BJ (cell line): ENCODE results near the gene CCDC174. TPM values are rescaled to one million over a fixed set of nuclear protein-coding genes. Genes with fewer than 3 reads are reported as not detected.
A peak's percentile ranks its signal among the peaks of the same experiment; 100 is the strongest.

Experiments
- CTCF ChIA-PET: fragments of 350-600 bp; formaldehyde crosslinking; extraction: SDS; loops from one replicate; lab custom pipeline; 2021; ENCODE audit warnings: antibody characterized with exemption, inconsistent platforms; lab: Yijun Ruan, JAX
- POLR2A ChIA-PET: fragments of 300-600 bp; sonication (Branson Sonifier 250); formaldehyde crosslinking; extraction: SDS; loops from one replicate; lab custom pipeline; 2021; ENCODE audit warnings: antibody characterized with exemption; lab: Charles Lee
- DNase-seq: peaks from one replicate; pipeline ENCODE4 v3.0.0-alpha.2; 2011; ENCODE audit warnings: low read depth
- H3K27me3 ChIP-seq: 2 replicates; pipeline ENCODE4 v1.6.0; 2011; ENCODE audit warnings: low read length; ENCODE audit not compliant: control insufficient read depth, insufficient read depth
- H3K36me3 ChIP-seq: 2 replicates; pipeline ENCODE4 v1.5.1; 2011; ENCODE audit warnings: low read length; ENCODE audit not compliant: control insufficient read depth, insufficient read depth
- H3K4me3 ChIP-seq: 2 replicates; pipeline ENCODE4 v1.5.1; 2011; ENCODE audit warnings: low read depth, mild to moderate bottlenecking, control low read depth, low read length
- CTCF ChIP-seq: IDR thresholded peaks from 2 replicates; pipeline ENCODE4 v1.5.1; 2011; ENCODE audit warnings: low read depth, mild to moderate bottlenecking, control low read depth, inconsistent platforms, low read length, moderate library complexity; ENCODE audit not compliant: insufficient read depth
- polyA plus RNA-seq: library from polyadenylated mRNA; depleted of rRNA; stranded (reverse); fragments of >200 nt; gene quantifications from 2 replicates; pipeline ENCODE4 v1.2.3, GENCODE V29; 2011

CCDC174 gene
- polyA plus RNA-seq, 1 experiment: 9.3 TPM

- no peak for DNase-seq
- no peak overlapping the region for H3K4me3 ChIP-seq
- H3K27me3 ChIP-seq: no peaks in the 10 kb centered on the region
- CTCF ChIA-PET: no interaction called here
- no peak for TF ChIP-seq CTCF
- H3K36me3 ChIP-seq: no peaks in the 10 kb centered on the region
- POLR2A ChIA-PET: no interaction called here
These were observed 52.2 kb downstream of the CCDC174 start for GRCh38 chr3:14703791-14704190.

GRCh38 chr3:14706096-14706495 is 54.5 kb downstream of the CCDC174 start:
- Histone ChIP-seq H3K4me3 (no peak overlapping the region), H3K36me3 (no peaks in the 10 kb centered on the region), H3K27me3 (no peaks in the 10 kb centered on the region)
- TF ChIP-seq CTCF: no peak
- DNase-seq: no peak
- POLR2A ChIA-PET: no interaction called here
- CTCF ChIA-PET: no interaction called here

GRCh38 chr3:14716591-14716990 is 65.0 kb downstream of the CCDC174 start:
- H3K36me3 ChIP-seq: no peaks in the 10 kb centered on the region
- H3K4me3 ChIP-seq: no peak overlapping the region
- ChIA-PET CTCF (no interaction called here), POLR2A (no interaction called here)
- DNase-seq: peak; percentile 39
- TF ChIP-seq CTCF: no peak
- H3K27me3 ChIP-seq: 0 out of 2 replicates have a peak, but pooled peaks cover 1% of the 10 kb centered on the region

GRCh38 chr3:14717307-14717706 is 65.7 kb downstream of the CCDC174 start:
- H3K4me3 ChIP-seq: no peak overlapping the region
- POLR2A ChIA-PET: no interaction called here
- H3K27me3 ChIP-seq: 0 out of 2 replicates have a peak, but pooled peaks cover 1% of the 10 kb centered on the region
- TF ChIP-seq CTCF: no peak
- H3K36me3 ChIP-seq: no peaks in the 10 kb centered on the region
- CTCF ChIA-PET: no interaction called here
- DNase-seq: no peak

GRCh38 chr3:14718539-14718938 is 67.0 kb downstream of the CCDC174 start:
- ChIA-PET CTCF (no interaction called here), POLR2A (no interaction called here)
- Histone ChIP-seq H3K4me3 (no peak overlapping the region), H3K27me3 (0 out of 2 replicates have a peak, but pooled peaks cover 1% of the 10 kb centered on the region), H3K36me3 (no peaks in the 10 kb centered on the region)
- no peak for TF ChIP-seq CTCF
- no peak for DNase-seq
